ENCODE results near the gene FOXL3.

DNA sequence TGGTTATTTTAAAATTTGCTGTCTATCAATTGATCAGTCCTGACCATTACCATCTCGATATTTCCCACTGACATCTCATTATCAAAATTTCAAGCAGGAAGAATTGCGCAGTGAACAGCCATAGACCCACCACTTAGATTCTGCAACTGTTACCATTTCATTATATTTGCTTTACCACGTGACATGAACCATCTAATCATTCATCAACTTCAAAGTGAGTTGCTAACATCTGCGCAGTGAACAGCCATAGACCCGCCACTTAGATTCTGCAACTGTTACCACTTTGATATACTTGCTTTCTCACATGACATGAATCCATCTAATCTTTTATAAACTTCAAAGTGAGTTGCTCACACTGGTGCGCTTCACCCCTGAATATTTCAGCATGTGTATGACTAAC is 22.5 kb downstream of the FOXL3 start:
- TF ChIP-seq, protein P1, sequence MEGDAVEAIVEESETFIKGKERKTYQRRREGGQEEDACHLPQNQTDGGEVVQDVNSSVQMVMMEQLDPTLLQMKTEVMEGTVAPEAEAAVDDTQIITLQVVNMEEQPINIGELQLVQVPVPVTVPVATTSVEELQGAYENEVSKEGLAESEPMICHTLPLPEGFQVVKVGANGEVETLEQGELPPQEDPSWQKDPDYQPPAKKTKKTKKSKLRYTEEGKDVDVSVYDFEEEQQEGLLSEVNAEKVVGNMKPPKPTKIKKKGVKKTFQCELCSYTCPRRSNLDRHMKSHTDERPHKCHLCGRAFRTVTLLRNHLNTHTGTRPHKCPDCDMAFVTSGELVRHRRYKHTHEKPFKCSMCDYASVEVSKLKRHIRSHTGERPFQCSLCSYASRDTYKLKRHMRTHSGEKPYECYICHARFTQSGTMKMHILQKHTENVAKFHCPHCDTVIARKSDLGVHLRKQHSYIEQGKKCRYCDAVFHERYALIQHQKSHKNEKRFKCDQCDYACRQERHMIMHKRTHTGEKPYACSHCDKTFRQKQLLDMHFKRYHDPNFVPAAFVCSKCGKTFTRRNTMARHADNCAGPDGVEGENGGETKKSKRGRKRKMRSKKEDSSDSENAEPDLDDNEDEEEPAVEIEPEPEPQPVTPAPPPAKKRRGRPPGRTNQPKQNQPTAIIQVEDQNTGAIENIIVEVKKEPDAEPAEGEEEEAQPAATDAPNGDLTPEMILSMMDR (IDR thresholded peaks at IDR 0.05; ENCODE audit: borderline replicate concordance, extremely low read depth, low read length, poor library complexity, severe bottlenecking), result no peak
- TF ChIP-seq EZH2 (IDR thresholded peaks at IDR 0.05; ENCODE audit: borderline replicate concordance, low read depth, low read length, severe bottlenecking), result no peak
